GM12878 (cell line): ENCODE measurements around the gene CNTNAP2. TPM values are rescaled to one million over a fixed set of nuclear protein-coding genes. Genes with fewer than 3 reads are reported as not detected.

Experiments used
- ATAC-seq: fragments of 200-7000 bp; cut with Tn5 transposase; 3 replicates; pipeline ENCODE4 v1.9.1; 2020; ENCODE audit warnings: mild to moderate bottlenecking, moderate library complexity
- BruUV-seq: library from RNA; stranded (reverse); fragments of 400-500 nt; replicated peaks from 2 replicates; lab custom pipeline; 2021; lab: Mats Ljungman, UMichigan
- CTCF ChIA-PET: fragments of 300-600 bp; sonication (Branson Sonifier 250); formaldehyde crosslinking; extraction: SDS; loops from one replicate; lab custom pipeline; 2021; ENCODE audit warnings: inconsistent platforms; lab: Yijun Ruan, JAX
- POLR2A ChIA-PET: fragments of 350-600 bp; formaldehyde crosslinking; extraction: SDS; loops from one replicate; lab custom pipeline; 2021; ENCODE audit warnings: inconsistent platforms; lab: Charles Lee
- RAD21 ChIA-PET: fragments of 300-600 bp; sonication (Branson Sonifier 250); formaldehyde crosslinking; loops from one replicate; lab custom pipeline; 2023; ENCODE audit warnings: antibody characterized with exemption; ENCODE audit not compliant: unreplicated experiment; lab: Charles Lee
- SMC1A ChIA-PET: fragments of 300-600 bp; sonication (Branson Sonifier 250); formaldehyde crosslinking; loops from one replicate; lab custom pipeline; 2023; ENCODE audit not compliant: unreplicated experiment, uncharacterized antibody; lab: Charles Lee
- DNase-seq: peaks from one replicate; pipeline ENCODE4 v3.0.0-alpha.2; 2011; ENCODE audit warnings: low read depth, low spot score
- FAIRE-seq: peaks from 3 replicates; lab custom pipeline; 2011; peaks lifted over from hg19 to GRCh38; lab: Jason Lieb, UNC
- H2AFZ ChIP-seq: 2 replicates; pipeline ENCODE4 v1.6.0; 2011; ENCODE audit warnings: low read depth, low read length, control low read depth; ENCODE audit not compliant: control insufficient read depth
- H3K27ac ChIP-seq: 2 replicates; pipeline ENCODE4 v1.5.1; 2011; ENCODE audit warnings: control low read depth; ENCODE audit not compliant: control insufficient read depth, insufficient read depth
- H3K27me3 ChIP-seq, 2 experiments: replicated peaks in 1 of 2; 2 replicates each; pipeline versions ENCODE4 v1.6.0 to v1.6.1; 2011; ENCODE audit warnings: low read length in 1 of 2; ENCODE audit not compliant: control insufficient read depth in 2 of 2, insufficient read depth in 2 of 2
- H3K36me3 ChIP-seq, 2 experiments: 2 replicates each; pipeline ENCODE4 v1.5.1; 2011; ENCODE audit warnings: low read length in 1 of 2; ENCODE audit not compliant: control insufficient read depth in 2 of 2, insufficient read depth in 2 of 2
- H3K4me1 ChIP-seq: 2 replicates; pipeline ENCODE4 v1.6.1; 2011; ENCODE audit warnings: mild to moderate bottlenecking, low read length, moderate library complexity, mixed read lengths; ENCODE audit not compliant: control insufficient read depth, insufficient read depth
- H3K4me2 ChIP-seq: 2 replicates; pipeline ENCODE4 v1.6.0; 2011; ENCODE audit warnings: control low read depth; ENCODE audit not compliant: control insufficient read depth, insufficient read depth
- H3K4me3 ChIP-seq: fragments of 200-600 bp; sonication (generic); 2 replicates; pipeline ENCODE4 v1.5.1; 2016
- H3K79me2 ChIP-seq: 2 replicates; pipeline ENCODE4 v1.6.0; 2011; ENCODE audit warnings: low read length; ENCODE audit not compliant: control insufficient read depth, insufficient read depth
- H3K9ac ChIP-seq: 2 replicates; pipeline ENCODE4 v1.8.0; 2011; ENCODE audit warnings: low read length, control low read depth, mixed read lengths; ENCODE audit not compliant: control insufficient read depth, insufficient read depth
- H3K9me3 ChIP-seq: replicated peaks from 3 replicates; pipeline ENCODE4 v1.5.1; 2011; ENCODE audit warnings: mild to moderate bottlenecking, low read length; ENCODE audit not compliant: control insufficient read depth, insufficient read depth
- H4K20me1 ChIP-seq: 2 replicates; pipeline ENCODE4 v1.6.0; 2011; ENCODE audit not compliant: control insufficient read depth, insufficient read depth
- ASH2L ChIP-seq: fragments of 300-600, 200-600 bp; sonication (generic); IDR thresholded peaks from 2 replicates; pipeline ENCODE4 v1.6.1; 2017; ENCODE audit warnings: low read depth, mild to moderate bottlenecking, borderline replicate concordance
- BRCA1 ChIP-seq: IDR thresholded peaks from 2 replicates; pipeline ENCODE4 v1.6.1; 2011; ENCODE audit warnings: low read depth, low read length, improper control_type of control experiment
- CHD2 ChIP-seq: IDR thresholded peaks from 2 replicates; pipeline ENCODE4 v1.6.1; 2011; ENCODE audit warnings: low read depth, low read length, improper control_type of control experiment, borderline replicate concordance
- DPF2 ChIP-seq: fragments of 450-650 bp; IDR thresholded peaks from 2 replicates; pipeline ENCODE4 v1.6.1; 2017; ENCODE audit warnings: mild to moderate bottlenecking
- EZH2 ChIP-seq: IDR thresholded peaks from 2 replicates; pipeline ENCODE4 v1.6.1; 2012; ENCODE audit warnings: low read depth, mild to moderate bottlenecking, control low read depth, inconsistent platforms, low read length, borderline replicate concordance; ENCODE audit not compliant: control insufficient read depth
- GABPA ChIP-seq: IDR thresholded peaks from 2 replicates; pipeline ENCODE4 v1.6.1; 2014; ENCODE audit warnings: antibody characterized with exemption, low read depth, mild to moderate bottlenecking, inconsistent platforms
- JUND ChIP-seq: IDR thresholded peaks from 2 replicates; pipeline ENCODE4 v1.6.1; 2012; ENCODE audit warnings: low read depth, mild to moderate bottlenecking, low read length, improper control_type of control experiment, moderate library complexity
- NRF1 ChIP-seq: conservative IDR thresholded peaks from 2 replicates; pipeline ENCODE4 v1.6.1; 2011; ENCODE audit warnings: mild to moderate bottlenecking, low read depth, low read length, improper control_type of control experiment
- PKNOX1 ChIP-seq: fragments of 450-650 bp; IDR thresholded peaks from 2 replicates; pipeline ENCODE4 v1.6.1; 2016; ENCODE audit warnings: mild to moderate bottlenecking
- PRDM15 ChIP-seq: fragments of 450-650 bp; formaldehyde crosslinking; IDR thresholded peaks from 2 replicates; pipeline ENCODE4 v1.4.0; 2020; ENCODE audit warnings: mild to moderate bottlenecking, moderate library complexity
- RELA ChIP-seq: fragments of 450-650 bp; IDR thresholded peaks from 2 replicates; pipeline ENCODE4 v1.8.0; 2014; ENCODE audit warnings: borderline replicate concordance; ENCODE audit not compliant: partially characterized antibody
- SUPT20H ChIP-seq: IDR thresholded peaks from 2 replicates; pipeline ENCODE4 v1.6.1; 2011; ENCODE audit warnings: low read depth, mild to moderate bottlenecking, low read length, moderate library complexity, borderline replicate concordance; ENCODE audit not compliant: control insufficient read depth
- WRNIP1 ChIP-seq: IDR thresholded peaks from 2 replicates; pipeline ENCODE4 v1.6.1; 2011; ENCODE audit warnings: low read depth, low read length, improper control_type of control experiment, borderline replicate concordance
- ZZZ3 ChIP-seq: IDR thresholded peaks from 2 replicates; pipeline ENCODE4 v1.6.1; 2011; ENCODE audit warnings: low read depth; ENCODE audit not compliant: control insufficient read depth, insufficient read length
- WGBS: methylation state at CpG from one replicate; pipeline ENCODE4 v1.1.6; 2016; ENCODE audit warnings: low lambda C conversion rate; ENCODE audit not compliant: insufficient replicate concordance, insufficient coverage; ENCODE audit errors: missing lambda C conversion rate; 5-methylcytosine and 5-hydroxymethylcytosine counted together
- in situ Hi-C: fragments of 300-500 bp; cut with MboI; formaldehyde crosslinking; loops from 9 replicates; pipeline ENCODE4 v1.14.3; 2018; ENCODE audit warnings: mixed read lengths
- intact Hi-C: fragments of 100-400 bp; cut with micrococcal nuclease; formaldehyde crosslinking; loops from one replicate; pipeline ENCODE4 v1.14.2; 2022; ENCODE audit not compliant: unreplicated experiment
- polyA plus RNA-seq, 11 experiments: library from polyadenylated mRNA; depleted of rRNA in 4 of 11; unstranded in 6 of 11; stranded (reverse) in 5 of 11; fragments of >200 nt; fragmentation: Nextera tagmentation in 4 of 11; fragmentation: Illumina TruSeq in 1 of 11; extraction: Ambion mirVana in 4 of 11; extraction: Trizol in 1 of 11; gene quantifications; 1 replicate in 1 of 11; 2 replicates in 10 of 11; pipeline versions ENCODE4 v1.2.1 to v1.2.3, GENCODE V29; 2011 to 2016; ENCODE audit warnings: inconsistent platforms in 2 of 11, missing spikeins in 2 of 11, low read depth in 1 of 11
- total RNA-seq, 4 experiments: library from RNA; depleted of rRNA in 3 of 4; stranded (reverse); fragments of >200 nt in 3 of 4; fragmentation: Illumina TruSeq in 1 of 4; extraction: Trizol in 1 of 4; gene quantifications; 2 replicates each; pipeline versions ENCODE4 v1.2.1 to v1.2.3, GENCODE V29; 2013 to 2021
- TF ChIP-seq, protein P1 (sequence below): fragments of 450-650 bp; IDR thresholded peaks from 2 replicates; pipeline ENCODE4 v1.6.1; 2016; ENCODE audit warnings: mild to moderate bottlenecking
- TF ChIP-seq, protein P2 (sequence below): fragments of 450-650 bp; IDR thresholded peaks from 2 replicates; pipeline ENCODE4 v1.6.1; 2018; ENCODE audit warnings: mild to moderate bottlenecking, low read depth, moderate library complexity; ENCODE audit not compliant: partially characterized antibody

CNTNAP2 gene
- total and polyA plus RNA-seq, 10 of the 15 experiments (the other 5 are each of a cell fraction or from before 2014, with no cell fraction given) = 0.03 to 0.08 (median 0.03) TPM; not detected in 7

DNA sequence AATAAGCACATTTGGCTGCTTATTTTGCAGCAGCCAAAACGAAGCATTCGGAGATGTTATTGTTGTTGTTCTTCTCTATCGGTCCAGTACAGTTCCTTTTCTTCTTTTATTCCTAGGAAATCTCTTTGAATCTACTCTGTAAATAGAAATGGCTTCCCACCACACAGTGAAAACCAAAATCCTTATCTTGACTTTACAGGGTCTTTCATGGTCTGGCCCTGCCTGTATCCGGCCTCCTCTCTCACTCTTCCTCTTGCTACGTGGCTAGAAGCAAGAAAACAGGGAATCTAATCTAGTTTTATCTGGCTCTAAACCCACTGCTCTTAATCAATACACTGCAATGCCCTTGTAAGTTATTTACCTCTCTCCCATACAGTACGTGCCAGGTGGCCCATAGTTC, 1547.9 kb downstream of the CNTNAP2 start:
- CTCF ChIA-PET = no interaction called here
- no peaks in the 10 kb centered on the region for H3K27me3 ChIP-seq
- POLR2A ChIA-PET = no interaction called here
- 5% methylated on average over 6 of the region's 6 CpGs for WGBS
- H2AFZ ChIP-seq = no peak overlapping the region
- no peak overlapping the region for H3K9ac ChIP-seq
- H3K4me1 ChIP-seq = no peaks in the 10 kb centered on the region
- no peak overlapping the region for H3K4me3 ChIP-seq
- H4K20me1 ChIP-seq = no peaks in the 10 kb centered on the region
- H3K36me3 ChIP-seq = no peaks in the 10 kb centered on the region
- ATAC-seq (no peak), FAIRE-seq (no peak), DNase-seq (no peak)
- H3K4me2 ChIP-seq = no peak overlapping the region
- RAD21 ChIA-PET = no interaction called here
- SMC1A ChIA-PET = no interaction called here
- no peak overlapping the region for H3K27ac ChIP-seq
- in situ Hi-C loops = no loop called here
- intact Hi-C loops = no loop called here
- no peaks in the 10 kb centered on the region for H3K79me2 ChIP-seq
- no TSS peak for BruUV-seq
- no peaks in the 10 kb centered on the region for H3K9me3 ChIP-seq
- TF ChIP-seq DPF2 (no peak), SUPT20H (no peak), ZZZ3 (no peak), PRDM15 (CRISPR knock-in tag) (no peak), WRNIP1 (no peak), CHD2 (no peak), JUND (no peak), EZH2 (no peak), ASH2L (no peak), BRCA1 (no peak), GABPA (no peak), PKNOX1 (no peak), RELA (no peak), NRF1 (no peak)
- TF ChIP-seq, protein P1, sequence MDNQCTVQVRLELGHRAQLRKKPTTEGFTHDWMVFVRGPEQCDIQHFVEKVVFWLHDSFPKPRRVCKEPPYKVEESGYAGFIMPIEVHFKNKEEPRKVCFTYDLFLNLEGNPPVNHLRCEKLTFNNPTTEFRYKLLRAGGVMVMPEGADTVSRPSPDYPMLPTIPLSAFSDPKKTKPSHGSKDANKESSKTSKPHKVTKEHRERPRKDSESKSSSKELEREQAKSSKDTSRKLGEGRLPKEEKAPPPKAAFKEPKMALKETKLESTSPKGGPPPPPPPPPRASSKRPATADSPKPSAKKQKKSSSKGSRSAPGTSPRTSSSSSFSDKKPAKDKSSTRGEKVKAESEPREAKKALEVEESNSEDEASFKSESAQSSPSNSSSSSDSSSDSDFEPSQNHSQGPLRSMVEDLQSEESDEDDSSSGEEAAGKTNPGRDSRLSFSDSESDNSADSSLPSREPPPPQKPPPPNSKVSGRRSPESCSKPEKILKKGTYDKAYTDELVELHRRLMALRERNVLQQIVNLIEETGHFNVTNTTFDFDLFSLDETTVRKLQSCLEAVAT = no peak
- TF ChIP-seq, protein P2, sequence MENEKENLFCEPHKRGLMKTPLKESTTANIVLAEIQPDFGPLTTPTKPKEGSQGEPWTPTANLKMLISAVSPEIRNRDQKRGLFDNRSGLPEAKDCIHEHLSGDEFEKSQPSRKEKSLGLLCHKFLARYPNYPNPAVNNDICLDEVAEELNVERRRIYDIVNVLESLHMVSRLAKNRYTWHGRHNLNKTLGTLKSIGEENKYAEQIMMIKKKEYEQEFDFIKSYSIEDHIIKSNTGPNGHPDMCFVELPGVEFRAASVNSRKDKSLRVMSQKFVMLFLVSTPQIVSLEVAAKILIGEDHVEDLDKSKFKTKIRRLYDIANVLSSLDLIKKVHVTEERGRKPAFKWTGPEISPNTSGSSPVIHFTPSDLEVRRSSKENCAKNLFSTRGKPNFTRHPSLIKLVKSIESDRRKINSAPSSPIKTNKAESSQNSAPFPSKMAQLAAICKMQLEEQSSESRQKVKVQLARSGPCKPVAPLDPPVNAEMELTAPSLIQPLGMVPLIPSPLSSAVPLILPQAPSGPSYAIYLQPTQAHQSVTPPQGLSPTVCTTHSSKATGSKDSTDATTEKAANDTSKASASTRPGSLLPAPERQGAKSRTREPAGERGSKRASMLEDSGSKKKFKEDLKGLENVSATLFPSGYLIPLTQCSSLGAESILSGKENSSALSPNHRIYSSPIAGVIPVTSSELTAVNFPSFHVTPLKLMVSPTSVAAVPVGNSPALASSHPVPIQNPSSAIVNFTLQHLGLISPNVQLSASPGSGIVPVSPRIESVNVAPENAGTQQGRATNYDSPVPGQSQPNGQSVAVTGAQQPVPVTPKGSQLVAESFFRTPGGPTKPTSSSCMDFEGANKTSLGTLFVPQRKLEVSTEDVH = no peak
